H9 (cell line): Measurements from ENCODE around the gene PREX1. TPM values are rescaled to one million over a fixed set of nuclear protein-coding genes. Genes with fewer than 3 reads are reported as not detected.

Source experiments
- DNase-seq: peaks from one replicate; pipeline ENCODE4 v3.0.0-alpha.2; 2017
- H2AFZ ChIP-seq: one replicate; pipeline ENCODE4 v1.6.1; 2013; ENCODE audit warnings: mild to moderate bottlenecking, low read length, control low read depth, moderate library complexity
- H2AK5ac ChIP-seq: 2 replicates; pipeline ENCODE4 v1.6.1; 2013; ENCODE audit warnings: low read length, control low read depth, mixed read lengths; ENCODE audit not compliant: insufficient read length
- H2BK120ac ChIP-seq: one replicate; pipeline ENCODE4 v1.6.1; 2013; ENCODE audit warnings: low read depth, mild to moderate bottlenecking, low read length, control low read depth, inconsistent platforms; ENCODE audit not compliant: poor library complexity, severe bottlenecking
- H2BK12ac ChIP-seq: 2 replicates; pipeline ENCODE4 v1.6.1; 2013; ENCODE audit warnings: low read length, control low read depth, mixed read lengths, low read depth; ENCODE audit not compliant: insufficient read length
- H2BK15ac ChIP-seq: 2 replicates; pipeline ENCODE4 v1.6.1; 2013; ENCODE audit warnings: low read depth, low read length, control low read depth
- H2BK20ac ChIP-seq: one replicate; pipeline ENCODE4 v1.6.1; 2013; ENCODE audit warnings: low read depth, mild to moderate bottlenecking, low read length, control low read depth, inconsistent platforms; ENCODE audit not compliant: poor library complexity, severe bottlenecking
- H2BK5ac ChIP-seq: 2 replicates; pipeline ENCODE4 v1.6.1; 2013; ENCODE audit warnings: low read length, control low read depth, mixed read lengths; ENCODE audit not compliant: insufficient read length
- H3K14ac ChIP-seq: 2 replicates; pipeline ENCODE4 v1.6.1; 2013; ENCODE audit warnings: low read length, control low read depth; ENCODE audit not compliant: insufficient read depth
- H3K18ac ChIP-seq: 2 replicates; pipeline ENCODE4 v1.6.1; 2013; ENCODE audit warnings: low read depth, mild to moderate bottlenecking, mixed read lengths, low read length, control low read depth; ENCODE audit not compliant: insufficient read length
- H3K23ac ChIP-seq: 2 replicates; pipeline ENCODE4 v1.6.1; 2013; ENCODE audit warnings: low read length, control low read depth, mixed read lengths, low read depth; ENCODE audit not compliant: insufficient read length
- H3K23me2 ChIP-seq: 2 replicates; pipeline ENCODE4 v1.6.1; 2013; ENCODE audit warnings: low read depth, mild to moderate bottlenecking, mixed read lengths, low read length, control low read depth; ENCODE audit not compliant: insufficient read length, poor library complexity, severe bottlenecking
- H3K27ac ChIP-seq: 2 replicates; pipeline ENCODE4 v1.5.1; 2013; ENCODE audit warnings: low read length, control low read depth, mixed read lengths, low read depth; ENCODE audit not compliant: insufficient read length
- H3K27me3 ChIP-seq: 2 replicates; pipeline ENCODE4 v1.6.1; 2013; ENCODE audit warnings: low read length, control low read depth, inconsistent platforms; ENCODE audit not compliant: insufficient read depth
- H3K4ac ChIP-seq: 2 replicates; pipeline ENCODE4 v1.6.1; 2013; ENCODE audit warnings: low read depth, mild to moderate bottlenecking, control low read depth, inconsistent platforms, low read length, moderate library complexity
- H3K4me1 ChIP-seq: 2 replicates; pipeline ENCODE4 v1.6.1; 2013; ENCODE audit warnings: low read length, control low read depth, inconsistent platforms; ENCODE audit not compliant: insufficient read depth
- H3K4me2 ChIP-seq: 2 replicates; pipeline ENCODE4 v1.6.1; 2013; ENCODE audit warnings: low read length, control low read depth, mixed read lengths; ENCODE audit not compliant: insufficient read length, insufficient read depth
- H3K56ac ChIP-seq: 2 replicates; pipeline ENCODE4 v1.6.1; 2013; ENCODE audit warnings: low read depth, mild to moderate bottlenecking, mixed read lengths, low read length, control low read depth; ENCODE audit not compliant: insufficient read length
- H3K79me1 ChIP-seq: 2 replicates; pipeline ENCODE4 v1.6.1; 2013; ENCODE audit warnings: low read depth, mild to moderate bottlenecking, moderate library complexity, low read length, control low read depth, inconsistent platforms; ENCODE audit not compliant: insufficient read depth, poor library complexity, severe bottlenecking
- H3K79me2 ChIP-seq: 2 replicates; pipeline ENCODE4 v1.6.1; 2013; ENCODE audit warnings: low read length, control low read depth, inconsistent platforms; ENCODE audit not compliant: insufficient read depth
- H3K9ac ChIP-seq: 2 replicates; pipeline ENCODE4 v1.6.1; 2013; ENCODE audit warnings: low read length, control low read depth, mixed read lengths; ENCODE audit not compliant: insufficient read length; ENCODE audit errors: extremely low read depth
- H3K9me3 ChIP-seq: one replicate; pipeline ENCODE4 v1.6.1; 2013; ENCODE audit warnings: low read depth, low read length, inconsistent platforms; ENCODE audit not compliant: control insufficient read depth
- H3T11ph ChIP-seq: one replicate; pipeline ENCODE4 v1.6.1; 2013; ENCODE audit warnings: mild to moderate bottlenecking, low read length, control low read depth, inconsistent platforms
- H4K20me1 ChIP-seq: one replicate; pipeline ENCODE4 v1.6.1; 2013; ENCODE audit not compliant: control insufficient read depth, insufficient read length, insufficient read depth
- H4K5ac ChIP-seq: 2 replicates; pipeline ENCODE4 v1.6.1; 2013; ENCODE audit warnings: low read depth, mild to moderate bottlenecking, mixed read lengths, low read length, control low read depth; ENCODE audit not compliant: insufficient read length
- H4K8ac ChIP-seq: replicated peaks from 2 replicates; pipeline ENCODE4 v1.6.1; 2013; ENCODE audit warnings: low read length, control low read depth, mixed read lengths, low read depth; ENCODE audit not compliant: insufficient read length
- H4K91ac ChIP-seq: 2 replicates; pipeline ENCODE4 v1.6.1; 2013; ENCODE audit warnings: low read depth, mild to moderate bottlenecking, moderate library complexity, mixed read lengths, low read length, control low read depth; ENCODE audit not compliant: insufficient read length
- H3K27ac Mint-ChIP-seq, 3 experiments: 2 replicates in 2 of 3; 3 replicates in 1 of 3; pipeline ENCODE4 v1.8.0; 2020 to 2021; ENCODE audit warnings: mixed read lengths in 3 of 3, mild to moderate bottlenecking in 1 of 3, moderate library complexity in 1 of 3
- H3K27me3 Mint-ChIP-seq: 2 replicates; pipeline ENCODE4 v1.8.0; 2021; ENCODE audit warnings: low read depth, mild to moderate bottlenecking, moderate library complexity, mixed read lengths
- H3K36me3 Mint-ChIP-seq, 3 experiments: 2 replicates in 2 of 3; 3 replicates in 1 of 3; pipeline ENCODE4 v1.8.0; 2020 to 2021; ENCODE audit warnings: low read depth in 3 of 3, mixed read lengths in 3 of 3; ENCODE audit not compliant: insufficient read depth in 1 of 3
- H3K4me1 Mint-ChIP-seq, 2 experiments: 2 replicates each; pipeline ENCODE4 v1.8.0; 2020; ENCODE audit warnings: mixed read lengths in 2 of 2
- H3K4me3 Mint-ChIP-seq, 2 experiments: 2 replicates in 1 of 2; 3 replicates in 1 of 2; pipeline ENCODE4 v1.8.0; 2020 to 2021; ENCODE audit warnings: mild to moderate bottlenecking in 2 of 2, mixed read lengths in 2 of 2, moderate library complexity in 1 of 2
- H3K9me3 Mint-ChIP-seq, 2 experiments: 2 replicates in 1 of 2; 3 replicates in 1 of 2; pipeline ENCODE4 v1.8.0; 2020; ENCODE audit warnings: mild to moderate bottlenecking in 2 of 2, mixed read lengths in 2 of 2, moderate library complexity in 1 of 2
- WGBS: extraction: QIAGEN DNeasy Blood & Tissue Kit; methylation state at CpG from one replicate; pipeline ENCODE4 v1.1.7; 2013; ENCODE audit warnings: missing lambda C conversion rate, low lambda C conversion rate, mixed read lengths; ENCODE audit not compliant: insufficient read length; ENCODE audit errors: extremely low coverage; 5-methylcytosine and 5-hydroxymethylcytosine counted together
- total RNA-seq: library from RNA; stranded (reverse); gene quantifications from 2 replicates; pipeline ENCODE4 v1.2.1, GENCODE V29; 2021
- TF ChIP-seq, protein P1 (sequence below): fragments of 200-600 bp; sonication (generic); conservative IDR thresholded peaks from 3 replicates; pipeline ENCODE4 v1.8.0; 2021; ENCODE audit warnings: antibody characterized with exemption, mild to moderate bottlenecking

PREX1 gene
- total RNA-seq, 1 experiment from 2014 or later: 6.6 TPM

DNA sequence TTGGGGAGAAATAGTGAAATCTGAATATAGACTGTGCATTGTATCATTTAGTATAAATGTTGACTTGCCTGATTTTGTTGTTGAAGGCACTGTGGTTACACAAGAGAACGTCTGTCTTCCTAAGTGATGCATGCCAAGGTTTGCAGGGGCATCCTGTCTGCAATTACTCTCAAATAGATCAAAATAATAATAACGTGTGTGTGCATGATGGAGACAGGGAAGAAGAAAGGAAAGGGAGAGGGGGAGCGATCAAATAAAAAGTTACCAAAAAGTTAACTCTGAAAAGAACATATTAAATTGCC is 14.4 kb downstream of the PREX1 start:
- no peaks in the 10 kb centered on the region; a peak in 1 of 7 replicates for H3K36me3 Mint-ChIP-seq
- TF ChIP-seq, protein P1, sequence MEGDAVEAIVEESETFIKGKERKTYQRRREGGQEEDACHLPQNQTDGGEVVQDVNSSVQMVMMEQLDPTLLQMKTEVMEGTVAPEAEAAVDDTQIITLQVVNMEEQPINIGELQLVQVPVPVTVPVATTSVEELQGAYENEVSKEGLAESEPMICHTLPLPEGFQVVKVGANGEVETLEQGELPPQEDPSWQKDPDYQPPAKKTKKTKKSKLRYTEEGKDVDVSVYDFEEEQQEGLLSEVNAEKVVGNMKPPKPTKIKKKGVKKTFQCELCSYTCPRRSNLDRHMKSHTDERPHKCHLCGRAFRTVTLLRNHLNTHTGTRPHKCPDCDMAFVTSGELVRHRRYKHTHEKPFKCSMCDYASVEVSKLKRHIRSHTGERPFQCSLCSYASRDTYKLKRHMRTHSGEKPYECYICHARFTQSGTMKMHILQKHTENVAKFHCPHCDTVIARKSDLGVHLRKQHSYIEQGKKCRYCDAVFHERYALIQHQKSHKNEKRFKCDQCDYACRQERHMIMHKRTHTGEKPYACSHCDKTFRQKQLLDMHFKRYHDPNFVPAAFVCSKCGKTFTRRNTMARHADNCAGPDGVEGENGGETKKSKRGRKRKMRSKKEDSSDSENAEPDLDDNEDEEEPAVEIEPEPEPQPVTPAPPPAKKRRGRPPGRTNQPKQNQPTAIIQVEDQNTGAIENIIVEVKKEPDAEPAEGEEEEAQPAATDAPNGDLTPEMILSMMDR: no peak
- no peak overlapping the region for H3K27ac Mint-ChIP-seq
- Histone ChIP-seq H3K4me1 (no peaks in the 10 kb centered on the region), H2BK15ac (no peak overlapping the region), H3K56ac (no peak overlapping the region), H2BK5ac (no peak overlapping the region), H2BK12ac (no peak overlapping the region), H2AK5ac (no peak overlapping the region), H3K79me2 (no peaks in the 10 kb centered on the region), H3K27me3 (no peaks in the 10 kb centered on the region), H3T11ph (no peak overlapping the region), H3K23me2 (no peaks in the 10 kb centered on the region), H2AFZ (no peak overlapping the region), H4K8ac (no peak overlapping the region), H3K4me2 (no peak overlapping the region), H3K4ac (no peak overlapping the region), H4K5ac (no peak overlapping the region), H2BK20ac (no peak overlapping the region), H3K23ac (no peak overlapping the region), H3K27ac (no peak overlapping the region), H3K9ac (no peak overlapping the region), H3K14ac (no peak overlapping the region), H3K18ac (no peak overlapping the region), H3K79me1 (no peaks in the 10 kb centered on the region), H4K91ac (no peak overlapping the region), H2BK120ac (no peak overlapping the region), H4K20me1 (no peaks in the 10 kb centered on the region), H3K9me3 (no peaks in the 10 kb centered on the region)
- peaks cover 4 to 8% of the 10 kb centered on the region in 2 experiments for H3K4me1 Mint-ChIP-seq
- peaks cover 3% of the 10 kb centered on the region; the same call in 1 of the 2 replicates for H3K27me3 Mint-ChIP-seq
- WGBS: no CpG with 5 or more reads among the region's 3 CpGs
- H3K9me3 Mint-ChIP-seq: no peaks in the 10 kb centered on the region; a peak in 1 of 5 replicates
- no peak for DNase-seq
- H3K4me3 Mint-ChIP-seq: no peak overlapping the region
